HG03280 (cell line): ENCODE results near the gene PPM1H.
"Not testable (repeated sequence)": the region's sequence is repeated elsewhere in the genome, so short reads cannot be mapped to it uniquely, and the experiment has no call there.

ENCODE experiments used
- ATAC-seq: cut with Tn5 transposase; IDR thresholded peaks from one replicate; pipeline ENCODE4 v1.9.1; 2021; ENCODE audit warnings: mild to moderate bottlenecking, moderate library complexity; ENCODE audit not compliant: unreplicated experiment

Gene PPM1H

GRCh38 chr12:62840806-62841205, 94.1 kb downstream of the PPM1H start:
- ATAC-seq, result no peak

GRCh38 chr12:62839869-62840660, 94.9 kb downstream of the PPM1H start:
- ATAC-seq, result no peak

GRCh38 chr12:62834971-62835547, 99.9 kb downstream of the PPM1H start:
- ATAC-seq, result no peak

GRCh38 chr12:62834406-62834805, 100.5 kb downstream of the PPM1H start:
- no peak for ATAC-seq

GRCh38 chr12:62833634-62834033, 101.3 kb downstream of the PPM1H start:
- no peak for ATAC-seq

- ATAC-seq, result no peak
Observed at GRCh38 chr12:62832558-62832957, 102.4 kb downstream of the PPM1H start.

- ATAC-seq, result no peak
Observed at GRCh38 chr12:62832027-62832426, 102.9 kb downstream of the PPM1H start.

- ATAC-seq, result no peak
Observed at GRCh38 chr12:62827855-62828254, 107.1 kb downstream of the PPM1H start.

GRCh38 chr12:62827042-62827441, 107.9 kb downstream of the PPM1H start:
- no peak for ATAC-seq

GRCh38 chr12:62817556-62818271, 117.2 kb downstream of the PPM1H start:
- no peak for ATAC-seq

- ATAC-seq, result no peak
Observed at GRCh38 chr12:62814243-62814642, 120.7 kb downstream of the PPM1H start.

GRCh38 chr12:62813031-62813829, 121.7 kb downstream of the PPM1H start:
- ATAC-seq, result no peak

- not testable (repeated sequence) for ATAC-seq
Observed at GRCh38 chr12:62811481-62811880, 123.5 kb downstream of the PPM1H start.

- ATAC-seq, result peak; percentile 63
Observed at GRCh38 chr12:62808166-62808879, 126.6 kb downstream of the PPM1H start.

- ATAC-seq, result no peak
Observed at GRCh38 chr12:62806893-62807292, 128.1 kb downstream of the PPM1H start.

- ATAC-seq, result no peak
Observed at GRCh38 chr12:62806244-62806836, 128.6 kb downstream of the PPM1H start.

- ATAC-seq, result no peak
Observed at GRCh38 chr12:62805517-62805916, 129.4 kb downstream of the PPM1H start.

GRCh38 chr12:62803756-62804155, 131.2 kb downstream of the PPM1H start:
- ATAC-seq, result no peak

- no peak for ATAC-seq
Observed at GRCh38 chr12:62802984-62803383, 132.0 kb downstream of the PPM1H start.

- no peak for ATAC-seq
Observed at GRCh38 chr12:62802321-62802720, 132.6 kb downstream of the PPM1H start.
